Ectodermal cell (in vitro differentiated cells): ENCODE measurements around the gene PPARA.

ENCODE experiments used
- H3K27ac ChIP-seq: 2 replicates; pipeline ENCODE4 v1.7.0; 2013; ENCODE audit warnings: mild to moderate bottlenecking, low read depth, low read length; ENCODE audit not compliant: insufficient read depth, poor library complexity, severe bottlenecking
- H3K27me3 ChIP-seq: 2 replicates; pipeline ENCODE4 v1.7.0; 2013; ENCODE audit warnings: mild to moderate bottlenecking, low read length; ENCODE audit not compliant: insufficient read depth, control insufficient read depth, poor library complexity, severe bottlenecking
- H3K36me3 ChIP-seq: one replicate; pipeline ENCODE4 v1.7.0; 2013; ENCODE audit warnings: low read length; ENCODE audit not compliant: control insufficient read depth, insufficient read depth
- H3K4me1 ChIP-seq: one replicate; pipeline ENCODE4 v1.7.0; 2013; ENCODE audit warnings: low read length; ENCODE audit not compliant: control insufficient read depth, insufficient read depth
- H3K4me3 ChIP-seq: 2 replicates; pipeline ENCODE4 v1.7.0; 2013; ENCODE audit warnings: low read depth, low read length, control low read depth; ENCODE audit not compliant: insufficient read depth
- H3K9me3 ChIP-seq: 2 replicates; pipeline ENCODE4 v1.7.0; 2013; ENCODE audit warnings: mild to moderate bottlenecking, low read length, moderate library complexity; ENCODE audit not compliant: control insufficient read depth
- WGBS, 2 experiments: methylation state at CpG; one replicate each; pipeline ENCODE4 v1.1.7; 2013; ENCODE audit warnings: missing lambda C conversion rate in 2 of 2; 5-methylcytosine and 5-hydroxymethylcytosine counted together

The PPARA gene

GRCh38 chr22:46214149-46214548, 63.8 kb downstream of the PPARA start:
- WGBS, 2 experiments, result 96% methylated on average over 29 of the region's 29 CpGs
- Histone ChIP-seq H3K36me3 (no peaks in the 10 kb centered on the region), H3K4me3 (no peak overlapping the region)

GRCh38 chr22:46214616-46215015, 64.3 kb downstream of the PPARA start:
- no peaks in the 10 kb centered on the region for H3K9me3 ChIP-seq
- no peaks in the 10 kb centered on the region for H3K36me3 ChIP-seq
- 96 to 97% methylated on average over 28 of the region's 28 CpGs for WGBS, 2 experiments
- H3K4me3 ChIP-seq, result no peak overlapping the region
- H3K27ac ChIP-seq, result no peak overlapping the region
- H3K4me1 ChIP-seq, result no peaks in the 10 kb centered on the region
- no peaks in the 10 kb centered on the region for H3K27me3 ChIP-seq

More at GRCh38 chr22:46214149-46214548, 63.8 kb downstream of the PPARA start:
- Histone ChIP-seq H3K4me1 (no peaks in the 10 kb centered on the region), H3K27ac (no peak overlapping the region), H3K9me3 (no peaks in the 10 kb centered on the region), H3K27me3 (no peaks in the 10 kb centered on the region)

- Histone ChIP-seq H3K4me1 (no peaks in the 10 kb centered on the region), H3K36me3 (no peaks in the 10 kb centered on the region), H3K9me3 (no peaks in the 10 kb centered on the region), H3K4me3 (no peak overlapping the region), H3K27me3 (no peaks in the 10 kb centered on the region), H3K27ac (no peak overlapping the region)
- WGBS, 2 experiments, result 93 to 96% methylated on average over 10 of the region's 10 CpGs
Measured at GRCh38 chr22:46219636-46220035, 69.3 kb downstream of the PPARA start.

- H3K4me3 ChIP-seq, result no peak overlapping the region
- WGBS, 2 experiments, result 94 to 95% methylated on average over 4 of the region's 5 CpGs
Measured at GRCh38 chr22:46220921-46221320, 70.6 kb downstream of the PPARA start.

GRCh38 chr22:46224044-46224897, 73.9 kb downstream of the PPARA start:
- Histone ChIP-seq H3K4me3 (no peak overlapping the region), H3K27me3 (no peaks in the 10 kb centered on the region), H3K36me3 (no peaks in the 10 kb centered on the region), H3K4me1 (no peaks in the 10 kb centered on the region), H3K9me3 (no peaks in the 10 kb centered on the region), H3K27ac (no peak overlapping the region)
- 90 to 91% methylated on average over 23 of the region's 23 CpGs for WGBS, 2 experiments

More at GRCh38 chr22:46220921-46221320, 70.6 kb downstream of the PPARA start:
- H3K36me3 ChIP-seq, result no peaks in the 10 kb centered on the region
- no peaks in the 10 kb centered on the region for H3K27me3 ChIP-seq
- H3K27ac ChIP-seq, result no peak overlapping the region
- no peaks in the 10 kb centered on the region for H3K4me1 ChIP-seq
- H3K9me3 ChIP-seq, result no peaks in the 10 kb centered on the region

- H3K4me3 ChIP-seq, result no peak overlapping the region
- H3K27ac ChIP-seq, result no peak overlapping the region
- H3K9me3 ChIP-seq, result no peaks in the 10 kb centered on the region
- 84 to 86% methylated on average over 10 of the region's 10 CpGs for WGBS, 2 experiments
- H3K36me3 ChIP-seq, result no peaks in the 10 kb centered on the region
- H3K4me1 ChIP-seq, result no peaks in the 10 kb centered on the region
- no peaks in the 10 kb centered on the region for H3K27me3 ChIP-seq
Measured at GRCh38 chr22:46224898-46225290, 74.6 kb downstream of the PPARA start.

- Histone ChIP-seq H3K36me3 (no peaks in the 10 kb centered on the region), H3K4me1 (no peaks in the 10 kb centered on the region), H3K27ac (no peak overlapping the region), H3K27me3 (no peaks in the 10 kb centered on the region), H3K9me3 (no peaks in the 10 kb centered on the region), H3K4me3 (no peak overlapping the region)
- WGBS, 2 experiments, result 92 to 94% methylated on average over 7 of the region's 7 CpGs
Measured at GRCh38 chr22:46225631-46226030, 75.3 kb downstream of the PPARA start.

- Histone ChIP-seq H3K9me3 (no peaks in the 10 kb centered on the region), H3K27me3 (no peaks in the 10 kb centered on the region), H3K4me1 (no peaks in the 10 kb centered on the region), H3K36me3 (no peaks in the 10 kb centered on the region), H3K27ac (no peak overlapping the region), H3K4me3 (no peak overlapping the region)
- 93 to 94% methylated on average over 7 of the region's 7 CpGs for WGBS, 2 experiments
Measured at GRCh38 chr22:46226577-46226976, 76.3 kb downstream of the PPARA start.

GRCh38 chr22:46229701-46230100, 79.4 kb downstream of the PPARA start:
- 94% methylated on average over 7 of the region's 8 CpGs for WGBS, 2 experiments
- H3K4me3 ChIP-seq, result no peak overlapping the region
- no peaks in the 10 kb centered on the region for H3K4me1 ChIP-seq
- H3K27me3 ChIP-seq, result no peaks in the 10 kb centered on the region
- H3K36me3 ChIP-seq, result no peaks in the 10 kb centered on the region
- no peak overlapping the region for H3K27ac ChIP-seq
- no peaks in the 10 kb centered on the region for H3K9me3 ChIP-seq

GRCh38 chr22:46230262-46230901, 80.1 kb downstream of the PPARA start:
- Histone ChIP-seq H3K27ac (no peak overlapping the region), H3K4me1 (no peaks in the 10 kb centered on the region), H3K36me3 (no peaks in the 10 kb centered on the region), H3K9me3 (no peaks in the 10 kb centered on the region), H3K4me3 (no peak overlapping the region), H3K27me3 (no peaks in the 10 kb centered on the region)
- WGBS, 2 experiments, result 91 to 93% methylated on average over 13 of the region's 13 CpGs
